Neuronal stem cell (in vitro differentiated cells): ENCODE data around the gene HNRNPA2B1.

Experiments used
- DNase-seq: peaks from one replicate; pipeline ENCODE4 v3.0.0-alpha.2; 2013; ENCODE audit warnings: low spot score
- H2AFZ ChIP-seq: one replicate; pipeline ENCODE4 v1.6.1; 2013; ENCODE audit warnings: mild to moderate bottlenecking, low read length, inconsistent platforms
- H2AK5ac ChIP-seq: 2 replicates; pipeline ENCODE4 v1.6.1; 2013; ENCODE audit warnings: low read depth, mild to moderate bottlenecking, inconsistent platforms, low read length, moderate library complexity, mixed read lengths
- H2BK120ac ChIP-seq: 2 replicates; pipeline ENCODE4 v1.6.1; 2013; ENCODE audit warnings: low read depth, mild to moderate bottlenecking, inconsistent platforms, low read length, moderate library complexity, mixed read lengths
- H2BK12ac ChIP-seq: one replicate; pipeline ENCODE4 v1.6.1; 2013; ENCODE audit warnings: low read length, inconsistent platforms
- H2BK15ac ChIP-seq: 2 replicates; pipeline ENCODE4 v1.6.1; 2013; ENCODE audit warnings: mild to moderate bottlenecking, low read length, inconsistent platforms, mixed read lengths
- H2BK5ac ChIP-seq: one replicate; pipeline ENCODE4 v1.6.1; 2013; ENCODE audit warnings: inconsistent platforms, mild to moderate bottlenecking, low read length, moderate library complexity
- H3K14ac ChIP-seq: one replicate; pipeline ENCODE4 v1.6.1; 2013; ENCODE audit warnings: low read length, inconsistent platforms
- H3K18ac ChIP-seq: 2 replicates; pipeline ENCODE4 v1.6.1; 2013; ENCODE audit warnings: low read length, inconsistent platforms
- H3K23ac ChIP-seq: 2 replicates; pipeline ENCODE4 v1.6.1; 2013; ENCODE audit warnings: low read depth, mild to moderate bottlenecking, mixed read lengths, low read length, inconsistent platforms; ENCODE audit not compliant: poor library complexity
- H3K27ac ChIP-seq: replicated peaks from 3 replicates; pipeline ENCODE4 v1.5.1; 2013; ENCODE audit warnings: low read length, inconsistent platforms
- H3K27me3 ChIP-seq, 3 experiments: 2 replicates each; pipeline ENCODE4 v1.6.1; 2013; ENCODE audit warnings: low read length in 3 of 3, mild to moderate bottlenecking in 2 of 3, inconsistent platforms in 1 of 3, low read depth in 1 of 3, mixed read lengths in 1 of 3, moderate library complexity in 1 of 3; ENCODE audit not compliant: control insufficient read depth in 3 of 3, insufficient read depth in 3 of 3
- H3K36me3 ChIP-seq, 2 donors: replicated peaks in 1 of 2; 2 replicates each; pipeline ENCODE4 v1.6.1; 2013; ENCODE audit warnings: low read length in 2 of 2; ENCODE audit not compliant: control insufficient read depth in 2 of 2, insufficient read depth in 2 of 2
- H3K4ac ChIP-seq: 2 replicates; pipeline ENCODE4 v1.6.1; 2013; ENCODE audit warnings: inconsistent platforms, mild to moderate bottlenecking, low read length, moderate library complexity
- H3K4me1 ChIP-seq, 2 donors: 1 replicate in 1 of 2; 2 replicates in 1 of 2; pipeline ENCODE4 v1.6.1; 2013; ENCODE audit warnings: low read length in 2 of 2, low read depth in 1 of 2; ENCODE audit not compliant: control insufficient read depth in 2 of 2, insufficient read depth in 1 of 2
- H3K4me2 ChIP-seq: one replicate; pipeline ENCODE4 v1.6.1; 2013; ENCODE audit warnings: mild to moderate bottlenecking, low read length, inconsistent platforms; ENCODE audit not compliant: insufficient read depth, poor library complexity, severe bottlenecking
- H3K4me3 ChIP-seq, 2 donors: 2 replicates each; pipeline ENCODE4 v1.5.1; 2013; ENCODE audit warnings: low read length in 2 of 2, mild to moderate bottlenecking in 2 of 2, inconsistent platforms in 1 of 2, moderate library complexity in 1 of 2
- H3K79me1 ChIP-seq: one replicate; pipeline ENCODE4 v1.6.1; 2013; ENCODE audit warnings: low read depth, mild to moderate bottlenecking, inconsistent platforms, low read length, moderate library complexity
- H3K9ac ChIP-seq: one replicate; pipeline ENCODE4 v1.6.1; 2013; ENCODE audit warnings: mild to moderate bottlenecking, low read depth, low read length, inconsistent platforms; ENCODE audit not compliant: poor library complexity
- H3K9me3 ChIP-seq, 2 donors: replicated peaks in 1 of 2; 2 replicates each; pipeline versions ENCODE3 to v1.6.1; 2013; ENCODE audit warnings: low read length in 2 of 2, mild to moderate bottlenecking in 2 of 2, inconsistent platforms in 1 of 2, low read depth in 1 of 2, mixed read lengths in 1 of 2, moderate library complexity in 1 of 2; ENCODE audit not compliant: control insufficient read depth in 2 of 2, insufficient read depth in 1 of 2
- H4K8ac ChIP-seq: one replicate; pipeline ENCODE4 v1.6.1; 2013; ENCODE audit warnings: low read depth, mild to moderate bottlenecking, inconsistent platforms, low read length, moderate library complexity
- H4K91ac ChIP-seq: one replicate; pipeline ENCODE4 v1.6.1; 2013; ENCODE audit warnings: low read length, low read depth, mild to moderate bottlenecking, inconsistent platforms; ENCODE audit not compliant: poor library complexity
- WGBS, 2 donors: extraction: QIAGEN DNeasy Blood & Tissue Kit; methylation state at CpG; one replicate each; pipeline ENCODE4 v1.1.7; 2013; ENCODE audit warnings: missing lambda C conversion rate in 2 of 2, mixed read lengths in 1 of 2; ENCODE audit not compliant: insufficient read length in 2 of 2, insufficient replicate concordance in 1 of 2; ENCODE audit errors: extremely low coverage in 2 of 2; 5-methylcytosine and 5-hydroxymethylcytosine counted together

Gene HNRNPA2B1

GRCh38 chr7:26140380-26140779, 60.2 kb downstream of the HNRNPA2B1 start:
- WGBS, 2 donors = no CpG with 5 or more reads among the region's 1 CpG
- Histone ChIP-seq H2AK5ac (no peak overlapping the region), H2BK120ac (no peak overlapping the region), H2BK5ac (no peak overlapping the region), H3K79me1 (no peaks in the 10 kb centered on the region), H3K4me3 (no peak overlapping the region), H2BK15ac (no peak overlapping the region), H3K9me3 (no peaks in the 10 kb centered on the region), H3K27ac (no peak overlapping the region), H3K27me3 (peaks cover 0 to 17% (median 0%) of the 10 kb centered on the region in 3 experiments), H3K4me2 (no peak overlapping the region), H2BK12ac (no peak overlapping the region), H4K91ac (no peak overlapping the region), H3K36me3 (no peaks in the 10 kb centered on the region), H3K9ac (no peak overlapping the region), H3K4ac (no peak overlapping the region), H3K4me1 (no peaks in the 10 kb centered on the region), H2AFZ (no peak overlapping the region), H3K18ac (no peak overlapping the region), H3K14ac (no peak overlapping the region), H3K23ac (no peak overlapping the region), H4K8ac (no peak overlapping the region)
- no peak for DNase-seq
